ENCODE data around the gene CUL1. TPM values are rescaled to one million over a fixed set of nuclear protein-coding genes. Genes with fewer than 3 reads are reported as not detected.

CUL1 gene
- total RNA-seq, 1 experiment from 2014 or later = 72.3 TPM

GRCh38 chr7:148838905-148839304 lies 140.2 kb downstream of the CUL1 start:
- Histone ChIP-seq H2BK5ac (ENCODE audit: insufficient read length, low read length) (no peak overlapping the region), H3K14ac (ENCODE audit: insufficient read depth, low read length) (no peak overlapping the region), H3K23me2 (ENCODE audit: insufficient read length, low read depth, low read length, poor library complexity, severe bottlenecking) (no peaks in the 10 kb centered on the region), H4K20me1 (ENCODE audit: control insufficient read depth, insufficient read depth, insufficient read length) (no peaks in the 10 kb centered on the region), H3K23ac (ENCODE audit: insufficient read length, low read depth, low read length) (no peak overlapping the region), H3K18ac (ENCODE audit: insufficient read length, low read depth, low read length) (no peak overlapping the region), H3K79me1 (ENCODE audit: insufficient read depth, low read depth, low read length, poor library complexity, severe bottlenecking) (peaks cover 13% of the 10 kb centered on the region), H2BK12ac (ENCODE audit: insufficient read length, low read depth, low read length) (no peak overlapping the region), H3K27ac (ENCODE audit: insufficient read length, low read depth, low read length) (no peak overlapping the region), H2BK120ac (ENCODE audit: low read depth, low read length, poor library complexity, severe bottlenecking) (no peak overlapping the region), H3K4me1 (ENCODE audit: insufficient read depth, low read length) (no peaks in the 10 kb centered on the region), H3K79me2 (ENCODE audit: insufficient read depth, low read length) (no peaks in the 10 kb centered on the region), H3K9me3 (ENCODE audit: control insufficient read depth, low read depth, low read length) (no peaks in the 10 kb centered on the region), H3K9ac (ENCODE audit: extremely low read depth, insufficient read length, low read length) (no peak overlapping the region), H3K4me2 (ENCODE audit: insufficient read depth, insufficient read length, low read length) (no peak overlapping the region), H2AFZ (ENCODE audit: low read length) (no peak overlapping the region), H2AK5ac (ENCODE audit: insufficient read length, low read length) (no peak overlapping the region), H2BK20ac (ENCODE audit: low read depth, low read length, poor library complexity, severe bottlenecking) (no peak overlapping the region), H2BK15ac (ENCODE audit: low read depth, low read length) (no peak overlapping the region), H3K4ac (ENCODE audit: low read depth, low read length) (no peak overlapping the region), H4K91ac (ENCODE audit: insufficient read length, low read depth, low read length) (no peak overlapping the region), H3T11ph (ENCODE audit: low read length) (no peak overlapping the region), H3K27me3 (ENCODE audit: insufficient read depth, low read length) (no peaks in the 10 kb centered on the region), H4K5ac (ENCODE audit: insufficient read length, low read depth, low read length) (no peak overlapping the region), H4K8ac (replicated peaks; ENCODE audit: insufficient read length, low read depth, low read length) (no peak overlapping the region), H3K56ac (ENCODE audit: insufficient read length, low read depth, low read length) (no peak overlapping the region)
- Mint-ChIP-seq H3K36me3 (ENCODE audit: insufficient read depth in 1 of 3, low read depth in 3 of 3) (peaks cover 7 to 26% (median 22%) of the 10 kb centered on the region in 3 experiments; a peak in 5 of 7 replicates), H3K27ac (peak overlapping the region in 2 of 3 experiments; percentile 21 to 22; a peak in 2 of 7 replicates), H3K4me1 (no peaks in the 10 kb centered on the region), H3K9me3 (no peaks in the 10 kb centered on the region), H3K4me3 (no peak overlapping the region), H3K27me3 (ENCODE audit: low read depth) (no peaks in the 10 kb centered on the region)
- TF ChIP-seq CTCF (conservative IDR thresholded peaks at IDR 0.05) = no peak
- WGBS (ENCODE audit: extremely low coverage, insufficient read length, low lambda C conversion rate) = no CpG with 5 or more reads among the region's 2 CpGs
- DNase-seq = no peak
